GM21367 (cell line): ENCODE data around the gene OXSR1.
"Not testable (repeated sequence)": the region's sequence is repeated elsewhere in the genome, so short reads cannot be mapped to it uniquely, and the experiment has no call there.

Source experiments
- ATAC-seq: cut with Tn5 transposase; IDR thresholded peaks from one replicate; pipeline ENCODE4 v1.9.1; 2021; ENCODE audit not compliant: unreplicated experiment

Gene OXSR1

GRCh38 chr3:38219609-38220197, 54.4 kb downstream of the OXSR1 start:
- ATAC-seq = no peak

GRCh38 chr3:38221005-38221404, 55.7 kb downstream of the OXSR1 start:
- no peak for ATAC-seq

GRCh38 chr3:38222032-38222634, 56.8 kb downstream of the OXSR1 start:
- no peak for ATAC-seq

GRCh38 chr3:38224357-38224756, 59.0 kb downstream of the OXSR1 start:
- no peak for ATAC-seq

- ATAC-seq = no peak
Measured at GRCh38 chr3:38226273-38226672, 60.9 kb downstream of the OXSR1 start.

- no peak for ATAC-seq
Measured at GRCh38 chr3:38227989-38228388, 62.7 kb downstream of the OXSR1 start.

GRCh38 chr3:38229036-38229435, 63.7 kb downstream of the OXSR1 start:
- ATAC-seq = no peak

GRCh38 chr3:38232701-38233100, 67.4 kb downstream of the OXSR1 start:
- no peak for ATAC-seq

GRCh38 chr3:38235466-38235865, 70.1 kb downstream of the OXSR1 start:
- no peak for ATAC-seq

- no peak for ATAC-seq
Measured at GRCh38 chr3:38238416-38239008, 73.2 kb downstream of the OXSR1 start.

GRCh38 chr3:38242812-38243211, 77.5 kb downstream of the OXSR1 start:
- not testable (repeated sequence) for ATAC-seq

GRCh38 chr3:38245930-38246329, 80.6 kb downstream of the OXSR1 start:
- ATAC-seq = no peak

- no peak for ATAC-seq
Measured at GRCh38 chr3:38247366-38248035, 82.2 kb downstream of the OXSR1 start.

- ATAC-seq = no peak
Measured at GRCh38 chr3:38250198-38250597, 84.9 kb downstream of the OXSR1 start.

GRCh38 chr3:38251197-38251596, 85.9 kb downstream of the OXSR1 start:
- no peak for ATAC-seq

- ATAC-seq = no peak
Measured at GRCh38 chr3:38253704-38254103, 88.4 kb downstream of the OXSR1 start.

GRCh38 chr3:38254872-38255271, 89.5 kb downstream of the OXSR1 start:
- ATAC-seq = no peak

- ATAC-seq = no peak
Measured at GRCh38 chr3:38255627-38256026, 90.3 kb downstream of the OXSR1 start.

- ATAC-seq = no peak
Measured at GRCh38 chr3:38257583-38257982, 92.2 kb downstream of the OXSR1 start.

- ATAC-seq = no peak
Measured at GRCh38 chr3:38260474-38260873, 95.1 kb downstream of the OXSR1 start.

GRCh38 chr3:38264353-38264771, 99.0 kb downstream of the OXSR1 start:
- ATAC-seq = no peak

GRCh38 chr3:38264779-38265178, 99.4 kb downstream of the OXSR1 start:
- ATAC-seq = no peak
